ENCODE data around the gene THAP8. TPM values are rescaled to one million over a fixed set of nuclear protein-coding genes. Genes with fewer than 3 reads are reported as not detected.

The THAP8 gene
- total RNA-seq, 1 donor from 2014 or later, result 4.1 TPM

DNA sequence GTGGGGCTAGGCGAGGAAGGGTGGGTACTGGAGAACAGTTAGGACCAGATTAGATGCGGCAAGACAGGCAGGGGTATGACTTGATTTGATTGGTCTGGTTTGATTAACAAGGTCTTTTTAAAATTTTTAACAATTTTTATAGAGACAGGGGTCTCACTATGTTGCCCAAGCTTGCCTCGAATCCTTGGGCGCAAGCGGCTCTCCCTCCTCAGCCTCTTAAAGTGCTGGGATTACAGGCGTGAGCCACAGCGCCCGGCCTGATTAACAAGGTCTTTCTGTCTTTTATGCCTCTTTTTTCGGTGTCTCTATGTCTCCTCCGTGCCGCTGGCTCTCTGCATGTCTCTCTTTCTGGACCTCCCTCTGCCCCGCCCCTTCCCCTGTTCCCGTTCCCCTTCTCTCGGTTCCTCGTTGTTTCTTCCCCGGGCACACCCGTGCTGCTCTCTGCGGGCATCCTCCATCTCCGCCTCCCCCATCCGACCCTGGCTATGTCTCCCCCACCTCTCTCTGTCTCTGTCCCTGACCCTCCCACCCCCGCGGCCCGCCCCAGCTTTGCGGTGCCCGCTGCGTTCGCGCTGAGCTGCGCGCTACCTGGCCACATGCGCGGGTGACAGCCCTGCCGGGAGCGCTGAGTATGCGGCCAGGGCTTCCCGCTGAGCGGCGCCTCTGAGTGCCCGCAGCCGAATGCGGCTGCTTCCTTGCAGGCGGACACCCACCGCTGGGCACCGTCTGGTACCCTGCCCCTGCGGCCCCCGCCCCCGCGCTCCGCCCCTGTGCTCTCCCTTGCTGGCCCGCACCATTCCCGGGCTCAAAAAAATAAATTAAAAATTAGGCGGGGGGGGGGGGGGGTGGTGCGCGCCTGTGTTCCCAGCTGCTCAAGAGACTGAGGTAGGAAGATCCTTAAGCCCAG lies 67.2 kb downstream of the THAP8 start:
- peak; percentile 79 for DNase-seq (ENCODE audit: missing footprints)
- ATAC-seq, result peak; percentile 64
- intact Hi-C loops (cut with DNase I), result no loop called here

DNA sequence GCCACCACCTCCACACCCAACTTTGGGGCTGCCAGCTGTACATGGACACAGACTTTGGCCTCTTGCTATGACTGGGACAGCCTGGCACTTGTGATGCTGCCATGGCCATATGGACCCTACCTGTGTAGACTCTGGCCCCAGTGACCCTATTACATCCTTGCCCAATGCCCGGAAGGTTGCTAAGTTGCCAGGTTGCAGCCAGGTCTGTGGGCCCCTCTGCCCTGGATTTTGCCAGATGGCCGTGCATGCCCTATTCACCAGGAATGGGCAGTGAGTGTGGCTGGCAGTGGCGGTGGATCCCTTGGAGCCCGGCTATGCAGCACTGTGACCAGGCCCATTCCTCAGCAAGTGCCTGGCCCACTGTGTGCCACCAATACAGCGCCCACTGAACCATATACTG lies 68.0 kb downstream of the THAP8 start:
- intact Hi-C loops (cut with DNase I), result no loop called here
- DNase-seq (ENCODE audit: missing footprints) (no peak), ATAC-seq (no peak)

Other genes starting within 250 kb of the THAP8 start
- gene PRODH2, start 241.4 kb downstream of the THAP8 start, total RNA-seq, result not detected
- gene NPHS1, start 201.8 kb downstream of the THAP8 start, total RNA-seq, result not detected
- not detected for gene KIRREL2, start 197.4 kb downstream of the THAP8 start, total RNA-seq
- gene APLP1, start 185.7 kb downstream of the THAP8 start, total RNA-seq, result 20.5 TPM
- gene NFKBID, start 153.7 kb downstream of the THAP8 start, total RNA-seq, result 2.1 TPM
- gene HCST, start 151.8 kb downstream of the THAP8 start, total RNA-seq, result 6.3 TPM
- gene TYROBP, start 146.0 kb downstream of the THAP8 start, total RNA-seq, result 34.5 TPM
- 8.4 TPM for gene LRFN3, start 117.9 kb downstream of the THAP8 start, total RNA-seq
- 9.7 TPM for gene SDHAF1, start 59.1 kb downstream of the THAP8 start, total RNA-seq
- gene SYNE4, start 45.5 kb downstream of the THAP8 start, total RNA-seq, result 0.35 TPM
- gene ALKBH6, start 40.1 kb downstream of the THAP8 start, total RNA-seq, result 12.1 TPM
- 3.6 TPM for gene CLIP3, start 21.4 kb downstream of the THAP8 start, total RNA-seq
- 25.5 TPM for gene WDR62, start 612 bp upstream of the THAP8 start, total RNA-seq
- gene OVOL3, start 56.9 kb upstream of the THAP8 start, total RNA-seq, result not detected
- gene POLR2I, start 60.6 kb upstream of the THAP8 start, total RNA-seq, result 145 TPM
- gene TBCB, start 61.2 kb upstream of the THAP8 start, total RNA-seq, result 114 TPM
- gene CAPNS1, start 85.8 kb upstream of the THAP8 start, total RNA-seq, result 854 TPM
- 3,337 TPM for gene COX7A1, start 98.2 kb upstream of the THAP8 start, total RNA-seq
- 4.6 TPM for gene ZNF565, start 160.4 kb upstream of the THAP8 start, total RNA-seq
- 34.3 TPM for gene ZNF146, start 160.8 kb upstream of the THAP8 start, total RNA-seq

All from Right ventricle myocardium inferior (tissue), 1 donor.